ENCODE data around the gene FBXO17. TPM values are rescaled to one million over a fixed set of nuclear protein-coding genes. Genes with fewer than 3 reads are reported as not detected.
"Not testable (repeated sequence)": the region's sequence is repeated elsewhere in the genome, so short reads cannot be mapped to it uniquely, and the experiment has no call there.

Gene FBXO17
- total RNA-seq, 4 donors from 2014 or later: 24.9 to 47.8 (median 34.8) TPM

GRCh38 chr19:38993271-38993670, 17.7 kb upstream of the FBXO17 start:
- no peaks in the 10 kb centered on the region for H3K4me1 ChIP-seq
- H3K27me3 ChIP-seq: peaks cover 0 to 38% (median 0%) of the 10 kb centered on the region in 4 donors
- H3K4me3 ChIP-seq: no peak overlapping the region
- H3K27ac ChIP-seq (replicated peaks in 1 of 4): no peak overlapping the region
- peaks cover 0 to 7% (median 3%) of the 10 kb centered on the region in 4 donors for H3K9me3 ChIP-seq
- WGBS: 79% methylated on average over 3 of the region's 3 CpGs
- no peaks in the 10 kb centered on the region for H3K36me3 ChIP-seq
- intact Hi-C loops (cut with DNase I): no loop called here
- TF ChIP-seq, protein P1, sequence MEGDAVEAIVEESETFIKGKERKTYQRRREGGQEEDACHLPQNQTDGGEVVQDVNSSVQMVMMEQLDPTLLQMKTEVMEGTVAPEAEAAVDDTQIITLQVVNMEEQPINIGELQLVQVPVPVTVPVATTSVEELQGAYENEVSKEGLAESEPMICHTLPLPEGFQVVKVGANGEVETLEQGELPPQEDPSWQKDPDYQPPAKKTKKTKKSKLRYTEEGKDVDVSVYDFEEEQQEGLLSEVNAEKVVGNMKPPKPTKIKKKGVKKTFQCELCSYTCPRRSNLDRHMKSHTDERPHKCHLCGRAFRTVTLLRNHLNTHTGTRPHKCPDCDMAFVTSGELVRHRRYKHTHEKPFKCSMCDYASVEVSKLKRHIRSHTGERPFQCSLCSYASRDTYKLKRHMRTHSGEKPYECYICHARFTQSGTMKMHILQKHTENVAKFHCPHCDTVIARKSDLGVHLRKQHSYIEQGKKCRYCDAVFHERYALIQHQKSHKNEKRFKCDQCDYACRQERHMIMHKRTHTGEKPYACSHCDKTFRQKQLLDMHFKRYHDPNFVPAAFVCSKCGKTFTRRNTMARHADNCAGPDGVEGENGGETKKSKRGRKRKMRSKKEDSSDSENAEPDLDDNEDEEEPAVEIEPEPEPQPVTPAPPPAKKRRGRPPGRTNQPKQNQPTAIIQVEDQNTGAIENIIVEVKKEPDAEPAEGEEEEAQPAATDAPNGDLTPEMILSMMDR (IDR thresholded peaks at IDR 0.05): no peak
- no peak for TF ChIP-seq POLR2AphosphoS5 (IDR thresholded peaks at IDR 0.05)
- no peak for TF ChIP-seq EP300 (IDR thresholded peaks at IDR 0.05)
- TF ChIP-seq POLR2A (IDR thresholded peaks at IDR 0.05; ENCODE audit: low read depth): no peak
- no peak for DNase-seq (ENCODE audit: extremely low spot score)

- H3K27ac ChIP-seq (replicated peaks in 1 of 4): no peak overlapping the region
- TF ChIP-seq EP300 (IDR thresholded peaks at IDR 0.05): no peak
- TF ChIP-seq POLR2A (IDR thresholded peaks at IDR 0.05; ENCODE audit: low read depth): no peak
- no peak for TF ChIP-seq POLR2AphosphoS5 (IDR thresholded peaks at IDR 0.05)
- TF ChIP-seq, protein P1 (IDR thresholded peaks at IDR 0.05): no peak
- intact Hi-C loops (cut with DNase I): no loop called here
- no peaks in the 10 kb centered on the region for H3K4me1 ChIP-seq
- peaks cover 0 to 45% (median 0%) of the 10 kb centered on the region in 4 donors for H3K27me3 ChIP-seq
- 66% methylated on average over 13 of the region's 13 CpGs for WGBS
- H3K9me3 ChIP-seq: peaks cover 0 to 7% (median 3%) of the 10 kb centered on the region in 4 donors
- no peaks in the 10 kb centered on the region for H3K36me3 ChIP-seq
- H3K4me3 ChIP-seq: no peak overlapping the region
- DNase-seq (ENCODE audit: extremely low spot score): no peak
Observed at GRCh38 chr19:38990949-38991697, 15.6 kb upstream of the FBXO17 start.

GRCh38 chr19:38989614-38990013, 14.1 kb upstream of the FBXO17 start:
- 83% methylated on average over 1 of the region's 1 CpG for WGBS
- intact Hi-C loops (cut with DNase I): not testable (repeated sequence)
- H3K27me3 ChIP-seq: peaks cover 0 to 44% (median 0%) of the 10 kb centered on the region in 4 donors

DNA sequence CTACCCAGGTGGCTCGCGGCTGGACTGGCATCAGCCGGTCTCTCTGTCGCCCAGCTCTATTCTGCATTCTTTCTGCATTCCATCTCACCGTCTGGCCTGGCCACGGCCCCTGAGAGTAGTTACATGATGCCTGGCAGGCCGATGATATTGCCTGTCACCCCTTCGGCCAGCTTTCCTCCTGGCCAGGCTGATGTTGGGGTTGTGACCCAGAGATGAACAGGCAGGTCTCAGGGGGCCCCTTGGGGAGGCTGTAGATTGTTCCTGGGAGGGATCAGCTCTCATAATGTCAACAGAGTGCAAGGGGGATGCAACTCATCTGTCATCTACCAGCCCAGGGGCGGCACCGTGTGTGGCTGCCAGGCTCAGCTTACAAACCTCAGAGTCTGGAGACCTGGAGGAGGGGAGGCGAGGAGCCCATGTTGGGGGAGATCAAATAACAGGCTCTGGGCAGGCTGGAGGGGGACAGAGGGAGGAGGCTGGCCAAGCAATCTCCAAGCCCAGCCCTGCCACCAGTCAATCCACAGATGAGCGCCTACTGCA, 13.6 kb upstream of the FBXO17 start:
- intact Hi-C loops (cut with DNase I): no loop called here
- 23% methylated on average over 9 of the region's 12 CpGs for WGBS

More at GRCh38 chr19:38989614-38990013, 14.1 kb upstream of the FBXO17 start:
- not testable (repeated sequence) for H3K27ac ChIP-seq (replicated peaks in 1 of 4); H3K4me1 ChIP-seq; H3K36me3 ChIP-seq; DNase-seq (ENCODE audit: extremely low spot score); H3K4me3 ChIP-seq
- peaks cover 0 to 13% (median 3%) of the 10 kb centered on the region in 4 donors for H3K9me3 ChIP-seq

DNA sequence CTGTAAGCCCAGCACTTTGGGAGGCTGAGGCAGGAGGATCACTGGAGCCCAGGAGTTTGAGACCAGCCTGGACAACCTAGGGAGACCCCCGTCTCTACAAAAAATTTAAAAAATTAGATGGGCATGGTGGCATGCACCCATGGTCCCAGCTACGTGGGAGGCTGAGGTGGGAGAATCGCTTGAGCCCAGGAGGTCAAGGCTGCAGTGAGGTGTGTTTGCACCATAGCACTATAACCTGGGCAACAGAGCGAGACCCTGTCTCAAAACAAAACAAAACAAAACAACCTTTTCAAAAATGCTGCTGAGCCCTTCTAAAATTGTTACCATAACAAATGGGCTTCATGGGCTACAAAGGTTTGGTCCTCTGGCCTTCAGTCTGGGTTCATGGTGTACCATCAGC, 13.1 kb upstream of the FBXO17 start:
- intact Hi-C loops (cut with DNase I); DNase-seq (ENCODE audit: extremely low spot score); H3K4me3 ChIP-seq; H3K4me1 ChIP-seq; H3K27ac ChIP-seq (replicated peaks in 1 of 4); H3K36me3 ChIP-seq: not testable (repeated sequence)
- H3K9me3 ChIP-seq: peaks cover 0 to 13% (median 3%) of the 10 kb centered on the region in 4 donors
- WGBS: 91% methylated on average over 4 of the region's 4 CpGs
- H3K27me3 ChIP-seq: peaks cover 0 to 34% (median 0%) of the 10 kb centered on the region in 4 donors

More for the DNA sequence above, 13.6 kb upstream of the FBXO17 start:
- H3K9me3 ChIP-seq: peaks cover 0 to 13% (median 3%) of the 10 kb centered on the region in 4 donors
- H3K36me3 ChIP-seq: no peaks in the 10 kb centered on the region
- H3K4me3 ChIP-seq: no peak overlapping the region
- no peak for TF ChIP-seq POLR2A (IDR thresholded peaks at IDR 0.05; ENCODE audit: low read depth)
- H3K4me1 ChIP-seq: no peaks in the 10 kb centered on the region
- H3K27ac ChIP-seq (replicated peaks in 1 of 4): no peak overlapping the region
- DNase-seq (ENCODE audit: extremely low spot score): no peak
- H3K27me3 ChIP-seq: peaks cover 0 to 39% (median 0%) of the 10 kb centered on the region in 4 donors

GRCh38 chr19:38987745-38988144, 12.2 kb upstream of the FBXO17 start:
- intact Hi-C loops (cut with DNase I); H3K9me3 ChIP-seq; DNase-seq (ENCODE audit: extremely low spot score); H3K4me3 ChIP-seq; H3K4me1 ChIP-seq; H3K27ac ChIP-seq (replicated peaks in 1 of 4); H3K36me3 ChIP-seq: not testable (repeated sequence)
- WGBS: 83% methylated on average over 6 of the region's 6 CpGs
- H3K27me3 ChIP-seq: peaks cover 0 to 25% (median 0%) of the 10 kb centered on the region in 4 donors

Measured in esophagus muscularis mucosa (tissue), 4 donors.